GM12801 (cell line): ENCODE data around the gene ADAM17.

Experiments used
- TF ChIP-seq, protein P1 (sequence below): IDR thresholded peaks from one replicate; pipeline ENCODE4 v1.5.1; 2011; ENCODE audit warnings: control low read depth; ENCODE audit not compliant: insufficient read length; ENCODE audit errors: extremely low read depth

ADAM17 gene

DNA sequence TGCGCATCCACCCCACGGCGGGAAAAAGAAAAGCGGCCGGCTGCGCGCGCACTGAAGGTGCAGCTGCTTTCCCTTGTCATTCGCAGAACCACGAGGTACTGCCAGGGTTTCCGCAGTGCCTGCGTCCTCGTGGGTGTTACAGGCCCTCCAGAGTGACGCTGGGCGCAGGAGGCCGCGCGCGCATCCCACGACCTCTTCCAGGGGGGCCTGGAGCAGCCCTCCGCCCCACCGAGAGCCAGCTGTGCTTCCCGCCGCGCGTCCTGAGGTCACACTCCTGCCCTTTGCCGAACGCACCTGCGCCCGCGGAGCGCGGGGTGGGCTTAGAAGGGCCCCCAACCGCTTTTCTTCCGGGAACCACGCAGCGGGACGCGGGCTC, 81.7 kb downstream of the ADAM17 start:
- TF ChIP-seq, protein P1, sequence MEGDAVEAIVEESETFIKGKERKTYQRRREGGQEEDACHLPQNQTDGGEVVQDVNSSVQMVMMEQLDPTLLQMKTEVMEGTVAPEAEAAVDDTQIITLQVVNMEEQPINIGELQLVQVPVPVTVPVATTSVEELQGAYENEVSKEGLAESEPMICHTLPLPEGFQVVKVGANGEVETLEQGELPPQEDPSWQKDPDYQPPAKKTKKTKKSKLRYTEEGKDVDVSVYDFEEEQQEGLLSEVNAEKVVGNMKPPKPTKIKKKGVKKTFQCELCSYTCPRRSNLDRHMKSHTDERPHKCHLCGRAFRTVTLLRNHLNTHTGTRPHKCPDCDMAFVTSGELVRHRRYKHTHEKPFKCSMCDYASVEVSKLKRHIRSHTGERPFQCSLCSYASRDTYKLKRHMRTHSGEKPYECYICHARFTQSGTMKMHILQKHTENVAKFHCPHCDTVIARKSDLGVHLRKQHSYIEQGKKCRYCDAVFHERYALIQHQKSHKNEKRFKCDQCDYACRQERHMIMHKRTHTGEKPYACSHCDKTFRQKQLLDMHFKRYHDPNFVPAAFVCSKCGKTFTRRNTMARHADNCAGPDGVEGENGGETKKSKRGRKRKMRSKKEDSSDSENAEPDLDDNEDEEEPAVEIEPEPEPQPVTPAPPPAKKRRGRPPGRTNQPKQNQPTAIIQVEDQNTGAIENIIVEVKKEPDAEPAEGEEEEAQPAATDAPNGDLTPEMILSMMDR = no peak

DNA sequence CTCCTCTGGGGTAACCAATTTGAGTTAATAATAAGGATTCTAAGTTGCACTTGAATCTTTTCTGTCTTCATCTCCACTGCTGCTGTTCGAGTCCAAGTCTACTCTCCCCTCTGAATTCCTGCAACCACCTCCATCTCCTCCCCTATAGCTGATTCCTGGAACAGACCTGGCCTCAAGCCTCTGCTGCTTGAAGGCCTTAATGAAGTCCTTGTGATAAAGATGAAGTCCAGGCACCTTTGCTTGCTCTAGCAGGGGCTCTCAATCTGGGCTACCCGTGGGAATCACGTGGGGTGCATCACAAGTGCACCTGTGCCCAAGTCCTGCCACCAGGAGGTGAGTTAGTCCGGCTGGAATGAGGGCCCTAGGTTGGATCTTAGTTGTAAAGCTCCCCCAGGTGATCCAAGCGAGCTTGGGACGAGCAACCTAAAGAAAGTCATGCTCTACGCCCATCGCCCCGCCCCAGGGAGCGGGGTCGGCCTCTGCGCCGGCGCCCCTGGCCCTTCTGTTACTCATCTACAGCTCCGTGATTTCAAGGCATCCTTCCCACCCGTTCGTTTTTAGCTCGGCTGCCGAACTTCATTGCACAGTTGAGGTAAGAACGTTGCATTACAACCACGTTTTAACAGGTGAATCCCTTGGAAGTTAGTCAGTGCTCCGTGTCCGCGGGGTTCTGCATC, 82.2 kb downstream of the ADAM17 start:
- TF ChIP-seq, protein P1 = no peak

DNA sequence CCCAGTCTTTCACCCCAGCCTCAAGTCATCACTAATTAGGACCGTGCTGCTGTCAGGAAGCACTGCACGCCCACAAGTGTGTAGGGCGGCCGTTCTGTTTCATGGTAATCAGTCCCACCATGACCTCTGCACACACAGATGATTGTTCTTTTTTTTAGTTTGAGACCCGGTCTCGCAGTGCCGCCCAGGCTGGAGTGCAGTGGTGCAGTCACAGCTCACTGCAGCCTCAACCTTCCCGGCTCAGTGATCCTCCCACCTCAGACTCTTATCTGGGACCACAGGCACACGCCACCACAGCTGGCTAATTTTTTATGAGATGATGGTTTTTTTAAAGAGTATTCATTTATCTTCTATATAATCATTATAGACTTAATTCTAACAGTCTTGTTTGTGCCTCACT, 83.1 kb downstream of the ADAM17 start:
- TF ChIP-seq, protein P1 = no peak

GRCh38 chr2:9471206-9471605, 84.4 kb downstream of the ADAM17 start:
- TF ChIP-seq, protein P1 = no peak

GRCh38 chr2:9467687-9468086, 87.9 kb downstream of the ADAM17 start:
- TF ChIP-seq, protein P1 = no peak

GRCh38 chr2:9466147-9466683, 89.4 kb downstream of the ADAM17 start:
- TF ChIP-seq, protein P1 = no peak

GRCh38 chr2:9465170-9465569, 90.5 kb downstream of the ADAM17 start:
- TF ChIP-seq, protein P1 = no peak
